GM19395 (cell line): ENCODE data around the gene SMCO4.
"Not testable (repeated sequence)": the region's sequence is repeated elsewhere in the genome, so short reads cannot be mapped to it uniquely, and the experiment has no call there.

Experiments
- ATAC-seq: cut with Tn5 transposase; IDR thresholded peaks from one replicate; pipeline ENCODE4 v1.9.1; 2021; ENCODE audit warnings: mild to moderate bottlenecking, moderate library complexity; ENCODE audit not compliant: unreplicated experiment

Gene SMCO4, protein sequence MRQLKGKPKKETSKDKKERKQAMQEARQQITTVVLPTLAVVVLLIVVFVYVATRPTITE

DNA sequence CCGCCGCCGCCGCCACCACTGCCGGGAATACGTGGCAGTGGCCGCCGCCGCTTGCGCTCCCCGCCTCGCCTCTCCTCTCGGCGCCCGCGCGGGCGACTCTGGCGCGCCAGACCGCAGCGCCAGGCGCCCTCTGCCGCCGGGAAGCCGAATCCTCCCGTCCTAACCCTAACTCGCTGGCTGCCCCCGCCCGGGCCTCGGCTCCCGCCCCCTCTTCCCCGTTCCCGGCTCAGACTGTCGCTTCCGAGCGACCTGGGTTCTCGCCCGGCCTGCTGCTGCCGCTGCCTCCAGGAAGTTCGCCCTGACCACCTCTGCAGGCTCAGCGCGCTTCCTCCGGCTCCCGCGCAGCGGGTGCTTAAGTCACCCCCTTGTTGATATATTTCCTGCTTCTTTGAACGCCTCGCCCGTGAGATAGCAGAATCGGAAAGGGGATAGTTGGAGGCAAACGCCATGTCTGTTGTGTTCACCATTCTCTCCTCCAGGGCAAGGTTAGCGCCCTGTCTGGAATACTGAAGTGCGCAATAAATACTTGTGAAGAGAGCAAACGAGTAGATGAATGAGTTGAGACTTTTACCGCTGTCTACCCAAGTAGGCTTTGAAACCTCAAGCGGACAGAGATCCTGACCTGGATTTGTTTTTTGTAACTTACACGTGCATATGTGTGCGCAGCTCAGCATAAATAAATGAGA is at the start of gene SMCO4:
Gene SMCO4 (minus strand): TSS at position 100 of the 686 bp plus-strand sequence. CDS start 64,202 bp downstream, outside the sequence.
- ATAC-seq: peak; percentile 83

- ATAC-seq: peak; percentile 87
Measured at GRCh38 chr11:93591247-93591898, 48.2 kb upstream of the SMCO4 start.

- no peak for ATAC-seq
Measured at GRCh38 chr11:93589347-93589746, 46.2 kb upstream of the SMCO4 start.

DNA sequence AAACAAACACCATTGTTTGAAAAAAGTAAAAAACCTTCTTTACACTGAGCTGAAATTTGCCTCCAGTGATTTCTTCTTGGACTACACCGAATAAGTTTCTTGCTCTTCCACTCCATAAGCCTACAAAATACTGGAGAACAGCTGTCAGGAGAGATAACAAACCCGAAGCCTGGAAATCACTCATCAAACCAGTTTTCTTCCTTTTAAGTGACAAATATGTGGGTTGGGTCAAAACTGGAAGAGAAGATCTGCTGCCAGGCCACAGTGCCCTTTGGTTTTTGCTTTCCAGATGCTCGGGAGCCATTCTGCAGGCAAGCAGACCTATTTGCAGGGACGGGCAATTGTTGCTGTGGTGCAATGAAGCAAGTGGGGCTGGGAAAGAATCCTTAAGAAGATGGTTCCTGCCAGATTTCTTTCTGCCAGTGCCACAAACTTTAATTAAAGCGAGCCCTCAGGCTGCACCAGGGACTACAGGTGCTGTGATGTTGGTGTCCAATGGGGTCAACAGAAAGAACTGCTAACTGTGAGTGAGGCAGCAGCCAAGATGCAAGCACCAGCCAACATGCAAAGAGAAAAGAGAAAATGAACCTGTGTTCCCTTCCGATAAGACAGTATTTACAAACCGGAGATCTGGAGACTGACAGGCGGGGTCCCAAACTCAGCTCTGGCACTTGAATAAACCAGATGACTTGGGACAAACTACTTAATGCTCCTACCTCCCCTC is 44.8 kb upstream of the SMCO4 start:
- ATAC-seq: no peak

- not testable (repeated sequence) for ATAC-seq
Measured at GRCh38 chr11:93587425-93587824, 44.2 kb upstream of the SMCO4 start.

DNA sequence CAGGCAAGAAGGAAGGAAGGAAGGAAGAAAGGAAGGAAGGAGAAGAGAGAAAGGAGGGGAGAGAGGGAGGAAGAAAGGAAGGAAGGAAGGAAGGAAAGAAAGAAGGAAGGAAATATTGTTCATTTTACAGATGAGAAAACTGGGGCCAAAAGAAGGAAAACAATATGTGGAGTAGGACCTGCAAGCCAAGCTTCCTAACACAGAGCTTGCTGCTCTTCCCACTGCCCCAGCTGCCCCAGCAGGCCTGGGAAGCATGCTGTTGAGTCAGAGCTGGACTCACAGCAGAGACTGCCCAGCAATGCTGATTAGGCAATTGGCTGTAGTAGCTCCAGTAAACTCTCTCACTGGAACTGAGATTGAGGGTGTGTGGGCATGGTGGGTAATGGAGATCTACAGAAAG is 42.6 kb upstream of the SMCO4 start:
- no peak for ATAC-seq

GRCh38 chr11:93583490-93583889 is 40.3 kb upstream of the SMCO4 start:
- ATAC-seq: no peak

DNA sequence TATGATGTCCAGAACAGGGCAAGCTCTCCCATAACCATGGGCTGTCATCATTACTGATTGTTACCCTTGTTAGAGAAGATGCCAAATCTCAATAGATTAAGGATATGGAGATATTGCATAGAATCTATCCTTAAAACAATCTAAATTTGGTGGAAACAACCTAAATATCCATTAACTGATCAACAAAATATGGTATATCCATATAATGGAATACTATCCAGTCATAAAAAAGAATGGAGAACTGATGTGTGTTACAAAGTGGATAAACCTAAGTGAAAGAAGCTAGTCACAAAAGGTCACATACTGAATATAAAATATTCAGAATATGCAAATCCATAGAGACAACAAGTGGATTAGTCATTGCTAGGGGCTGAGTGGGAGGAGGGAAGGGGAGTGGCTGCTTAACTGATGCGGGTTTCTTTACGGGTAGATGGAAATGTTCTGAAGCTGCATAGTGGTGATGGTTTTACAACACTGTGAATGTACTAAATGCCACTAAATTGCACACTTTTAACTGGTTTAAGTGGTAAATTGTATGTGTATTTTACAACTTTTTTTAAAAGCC is 36.1 kb upstream of the SMCO4 start:
- no peak for ATAC-seq

- no peak for ATAC-seq
Measured at GRCh38 chr11:93577286-93577685, 34.1 kb upstream of the SMCO4 start.

DNA sequence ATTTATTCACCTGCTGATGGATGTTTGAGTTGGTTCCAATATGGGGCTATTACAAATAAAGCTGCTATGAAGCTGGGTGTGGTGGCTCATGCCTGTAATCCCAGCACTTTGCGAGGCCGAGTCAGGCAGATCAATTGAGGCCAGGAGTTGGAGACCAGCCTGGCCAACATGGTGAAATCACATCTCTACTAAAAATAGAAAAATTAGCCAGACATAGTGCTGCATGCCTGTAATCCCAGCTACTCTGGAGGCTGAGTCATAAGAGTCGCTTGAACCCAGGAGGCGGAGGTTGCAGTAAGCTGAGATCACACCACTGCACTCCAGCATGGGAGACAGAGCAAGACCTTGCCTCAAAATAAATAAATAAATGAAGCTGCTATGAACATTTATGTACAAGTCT is 33.7 kb upstream of the SMCO4 start:
- not testable (repeated sequence) for ATAC-seq

DNA sequence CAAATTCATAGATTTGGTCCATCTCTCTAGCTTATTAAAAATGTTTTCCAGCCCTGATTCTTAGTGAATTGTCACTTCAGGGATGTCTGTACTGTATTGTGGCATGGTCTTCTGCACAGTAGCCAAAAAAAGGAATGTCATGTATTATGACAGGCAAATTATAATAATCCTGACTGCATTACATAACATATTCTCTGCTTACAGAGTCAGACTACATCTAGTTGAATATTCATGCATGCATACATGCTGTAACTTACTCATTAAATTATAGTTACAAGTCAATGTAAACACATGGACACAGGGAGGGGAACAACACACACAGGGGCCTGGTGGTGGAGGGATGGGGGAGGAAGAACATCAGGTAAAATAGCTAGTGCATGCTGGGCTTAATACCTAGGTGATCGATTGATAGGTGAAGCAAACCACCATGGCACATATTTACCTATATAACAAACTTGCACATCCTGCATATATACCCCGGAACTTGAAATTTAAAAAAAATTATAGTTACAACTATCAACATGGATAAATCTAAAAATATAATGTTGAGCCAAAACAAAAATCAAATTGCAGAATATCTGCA is 31.5 kb upstream of the SMCO4 start:
- no peak for ATAC-seq

- no peak for ATAC-seq
Measured at GRCh38 chr11:93573184-93573583, 30.0 kb upstream of the SMCO4 start.

GRCh38 chr11:93572621-93573020 is 29.4 kb upstream of the SMCO4 start:
- ATAC-seq: no peak

DNA sequence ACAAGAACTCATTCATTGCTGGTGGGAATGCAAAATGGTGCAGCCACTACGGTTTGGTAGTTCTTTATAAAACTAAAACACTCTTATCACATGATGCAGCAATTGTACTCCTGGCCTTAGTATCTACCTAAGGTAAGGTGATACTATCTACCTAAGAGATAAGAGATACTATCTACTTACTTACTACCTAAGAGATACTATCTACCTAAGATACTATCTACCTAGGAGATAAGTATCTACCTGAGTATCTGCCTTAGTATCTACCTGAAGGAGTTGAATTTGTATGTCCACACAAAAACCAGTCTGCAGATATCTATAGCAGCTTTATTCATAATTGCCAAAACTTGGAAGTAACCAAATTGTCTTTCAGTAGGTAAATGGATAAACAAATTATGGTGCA is 29.0 kb upstream of the SMCO4 start:
- no peak for ATAC-seq

- ATAC-seq: no peak
Measured at GRCh38 chr11:93571612-93572011, 28.4 kb upstream of the SMCO4 start.

DNA sequence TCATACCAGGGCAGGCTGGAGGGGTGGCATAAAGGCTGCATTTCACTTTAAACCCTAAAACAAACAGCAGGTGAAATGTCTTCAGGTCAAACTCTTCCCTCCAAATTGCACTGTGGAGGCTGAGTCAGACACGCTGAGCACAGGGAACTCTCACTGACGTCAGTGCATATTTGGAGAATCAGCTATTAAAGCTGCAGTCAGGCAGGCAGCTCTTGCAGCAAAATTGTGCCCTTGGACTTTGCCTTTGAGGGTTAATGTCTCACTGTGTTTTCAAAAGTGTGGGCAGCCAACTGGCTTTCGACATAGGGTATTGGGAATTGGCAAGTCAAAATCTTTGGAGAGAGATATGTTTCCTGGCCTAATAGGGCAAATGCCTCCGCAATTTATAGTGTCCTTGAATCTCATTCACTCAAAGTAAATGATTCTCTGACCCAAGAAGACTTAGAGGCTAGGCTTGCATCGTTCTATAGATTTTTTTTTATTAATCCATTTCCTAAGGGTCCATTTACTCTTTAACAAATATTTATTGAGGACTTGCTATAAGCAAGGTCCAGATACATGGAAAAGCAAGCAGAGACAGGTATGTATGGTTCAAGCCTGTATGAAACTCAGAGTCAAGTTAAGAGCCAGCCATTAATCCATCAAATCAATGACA is 27.7 kb upstream of the SMCO4 start:
- ATAC-seq: no peak

DNA sequence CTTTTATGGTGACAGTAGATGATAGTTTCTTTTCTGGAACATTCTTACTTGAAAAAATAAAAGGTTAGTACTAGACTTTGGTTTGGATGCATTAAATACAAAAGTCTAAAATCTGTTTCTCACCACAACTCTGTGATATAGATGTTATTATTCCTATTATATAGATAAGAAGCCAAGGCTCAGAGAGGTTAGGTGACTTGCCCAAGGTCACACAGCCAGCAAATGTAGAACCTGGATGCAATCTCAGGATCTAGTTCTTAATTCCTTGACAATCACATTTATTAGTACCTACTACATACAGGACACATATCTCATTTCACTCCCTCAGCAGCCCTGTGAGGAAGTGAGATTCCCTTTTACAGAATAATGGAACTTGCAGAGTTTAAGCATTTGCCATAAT is 26.3 kb upstream of the SMCO4 start:
- ATAC-seq: no peak

GRCh38 chr11:93568726-93569125 is 25.5 kb upstream of the SMCO4 start:
- no peak for ATAC-seq

- ATAC-seq: no peak
Measured at GRCh38 chr11:93567401-93567895, 24.3 kb upstream of the SMCO4 start.

DNA sequence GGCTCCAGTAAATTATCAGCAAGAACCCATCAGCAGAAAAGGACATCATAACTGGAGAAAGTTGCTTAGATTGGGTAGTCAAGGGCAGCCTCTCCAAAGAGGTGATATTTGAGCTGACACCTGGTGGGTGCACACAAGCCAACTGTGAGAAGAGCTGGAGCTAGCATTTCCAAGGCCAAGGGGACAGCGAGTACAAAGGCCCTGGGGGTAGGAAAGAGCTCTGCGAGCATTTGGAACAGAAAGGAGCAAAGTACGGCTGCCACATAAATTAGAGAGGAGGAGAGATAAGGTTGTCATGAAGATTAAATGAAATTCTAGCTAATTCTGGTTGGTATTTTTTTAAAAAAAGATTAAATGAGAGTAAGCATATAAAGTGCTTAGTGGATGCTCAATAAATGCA is 21.7 kb upstream of the SMCO4 start:
- no peak for ATAC-seq
